Stimulated activated CD4-positive, alpha-beta T cell treated with anti-CD3 and anti-CD28 coated beads, Interleukin-12 subunit alpha, Interleukin-12 subunit beta, amount 100 ng/mL, for 24 hours (primary cell): Measurements from ENCODE around the gene TOP2A.

Source experiments
- DNase-seq, 2 experiments: peaks; one replicate each; pipeline ENCODE4 v3.0.0-alpha.2; 2020; ENCODE audit warnings: low read depth in 2 of 2

Gene TOP2A

DNA sequence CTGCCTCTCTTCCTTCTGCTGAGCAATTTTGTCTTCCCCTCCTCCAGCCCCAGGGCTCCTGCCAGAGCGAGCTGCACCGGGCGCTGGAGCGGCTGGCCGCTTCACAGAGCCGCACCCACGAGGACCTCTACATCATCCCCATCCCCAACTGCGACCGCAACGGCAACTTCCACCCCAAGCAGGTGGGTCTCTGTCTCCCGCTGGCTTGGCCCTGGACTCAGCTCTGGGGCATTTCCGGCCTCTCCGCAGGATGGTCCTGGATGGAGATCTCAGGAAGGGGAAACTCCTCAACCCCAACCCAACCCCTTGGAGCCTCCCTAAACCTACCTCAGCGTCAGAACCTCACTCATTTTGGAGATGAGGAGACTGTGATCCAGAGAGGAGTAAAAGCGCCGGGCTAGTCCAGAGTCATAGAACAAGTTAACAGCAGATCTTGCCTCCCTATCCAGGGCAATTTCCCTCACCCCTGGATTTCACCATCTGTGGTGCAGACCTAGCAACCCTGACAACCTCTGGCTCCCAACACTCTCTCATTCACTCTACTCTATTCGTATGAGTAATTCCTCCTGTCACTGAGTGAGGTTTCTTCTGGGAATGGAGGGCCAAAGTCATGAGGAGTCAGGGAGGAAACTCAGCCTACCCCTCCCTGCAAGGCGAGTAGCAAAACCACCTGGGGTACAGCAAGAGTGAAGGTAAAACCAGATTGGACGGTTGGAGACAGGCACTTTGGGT, 36.4 kb upstream of the TOP2A start:
- DNase-seq: no peak

DNA sequence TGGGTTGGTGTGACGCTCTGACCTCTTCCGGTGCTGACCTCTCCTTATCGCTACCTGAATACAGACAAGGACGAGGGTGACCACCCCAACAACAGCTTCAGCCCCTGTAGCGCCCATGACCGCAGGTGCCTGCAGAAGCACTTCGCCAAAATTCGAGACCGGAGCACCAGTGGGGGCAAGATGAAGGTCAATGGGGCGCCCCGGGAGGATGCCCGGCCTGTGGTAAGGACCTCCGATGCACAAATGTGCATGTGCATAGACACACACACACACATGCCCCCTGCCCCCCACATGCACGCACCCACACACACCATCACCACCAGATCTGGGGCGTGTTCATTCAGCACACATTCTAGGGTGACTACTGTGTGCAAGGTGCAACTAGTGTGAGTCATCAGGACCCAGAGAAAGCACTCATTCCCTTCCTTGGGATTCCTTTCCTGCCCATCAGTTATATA, 35.3 kb upstream of the TOP2A start:
- DNase-seq: no peak

DNA sequence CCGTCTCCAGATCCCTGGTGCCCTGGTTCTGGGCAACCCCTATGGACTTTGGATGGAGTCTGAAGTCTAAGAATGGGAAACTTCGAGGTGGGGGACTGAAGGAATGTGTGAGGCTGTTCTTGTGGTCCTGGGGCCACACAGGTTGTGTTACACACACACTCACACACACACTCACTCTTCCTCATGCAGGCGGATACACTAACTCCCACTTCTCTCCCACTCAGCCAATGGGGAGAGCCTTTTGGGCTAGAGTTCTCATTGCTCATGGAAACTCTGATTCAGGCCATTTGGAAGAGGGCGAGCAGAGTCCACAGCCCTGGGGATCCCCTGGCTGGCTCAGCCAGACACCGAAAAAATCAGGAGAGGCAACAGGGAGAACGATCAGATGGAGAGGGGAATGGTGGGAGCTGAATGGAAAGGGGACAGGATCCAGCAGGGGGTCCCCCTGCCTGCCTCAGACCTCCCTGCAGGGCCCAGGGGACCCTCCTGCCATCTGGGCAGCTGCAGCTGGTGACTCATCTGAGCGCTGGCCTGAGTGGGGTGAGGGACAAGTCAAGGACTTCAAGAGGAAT, 34.6 kb upstream of the TOP2A start:
- no peak for DNase-seq

DNA sequence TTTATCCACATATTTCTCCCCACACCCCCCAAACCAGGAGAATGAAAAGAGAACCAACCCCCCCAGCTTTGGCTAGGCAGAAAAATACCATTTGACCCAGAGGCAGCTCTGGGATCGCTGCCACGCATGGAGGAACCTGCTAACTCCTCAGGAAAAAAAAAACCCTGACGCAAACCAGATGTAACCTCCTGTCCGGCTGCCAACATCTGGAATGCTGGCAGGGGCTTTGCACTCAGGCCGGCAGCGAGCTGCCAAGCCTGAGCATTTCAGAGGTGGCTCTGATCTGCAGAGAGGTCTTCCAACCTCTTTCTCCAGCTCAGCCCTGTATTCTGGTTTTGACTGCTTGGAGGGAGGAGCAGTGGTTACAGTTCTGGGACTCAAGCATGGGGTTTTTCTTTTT, 33.7 kb upstream of the TOP2A start:
- DNase-seq: no peak

DNA sequence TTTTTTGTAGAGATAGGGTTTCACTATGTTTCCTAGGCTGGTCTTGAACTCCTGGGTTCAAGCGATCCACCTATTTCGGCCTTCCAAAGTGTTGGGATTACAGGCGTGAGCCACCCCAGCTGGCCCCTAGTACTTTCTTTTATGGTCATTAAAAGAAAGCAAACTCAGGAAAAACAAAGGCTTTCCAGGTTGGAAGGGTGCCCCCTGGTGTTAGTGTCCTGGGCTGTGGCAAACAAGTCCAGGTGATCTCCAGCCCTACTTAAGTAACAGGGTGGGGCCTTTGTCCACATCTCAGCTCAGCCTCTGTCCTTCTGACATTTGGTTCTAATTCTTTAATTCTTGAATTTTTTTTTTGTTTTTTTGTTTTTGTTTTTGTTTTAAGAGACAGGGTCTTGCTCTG, 32.5 kb upstream of the TOP2A start:
- peak in 1 of 2 experiments; percentile 28 for DNase-seq

DNA sequence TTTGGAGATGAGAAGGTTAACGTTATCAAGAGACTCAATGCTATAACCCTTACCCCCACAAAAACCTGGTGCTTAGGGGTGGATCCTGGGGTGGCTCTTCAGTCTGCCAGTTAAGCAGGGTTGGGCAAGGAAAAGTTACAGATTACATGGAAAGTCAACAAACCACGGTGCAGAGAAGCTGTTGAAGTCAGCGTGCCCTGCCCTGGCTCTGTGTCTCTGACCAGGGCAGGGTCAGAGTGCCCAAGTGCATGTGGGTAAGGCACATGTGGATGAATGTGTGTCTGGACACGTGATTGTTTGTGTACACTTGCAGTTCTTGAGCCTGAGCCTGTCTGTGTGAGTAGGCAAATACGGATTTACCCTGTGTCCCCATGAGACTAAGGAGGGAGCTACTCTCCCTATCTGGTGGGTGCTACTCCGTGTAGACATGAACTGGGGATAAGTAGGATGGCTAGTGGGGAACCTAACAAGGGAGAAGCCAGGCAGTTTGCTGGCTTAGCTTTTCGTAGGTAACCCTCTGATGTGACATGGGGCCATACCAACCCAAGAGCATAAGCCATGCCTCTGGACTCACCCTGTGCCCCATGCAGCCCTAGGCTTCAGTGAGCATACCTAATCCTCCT, 31.1 kb upstream of the TOP2A start:
- DNase-seq: no peak

DNA sequence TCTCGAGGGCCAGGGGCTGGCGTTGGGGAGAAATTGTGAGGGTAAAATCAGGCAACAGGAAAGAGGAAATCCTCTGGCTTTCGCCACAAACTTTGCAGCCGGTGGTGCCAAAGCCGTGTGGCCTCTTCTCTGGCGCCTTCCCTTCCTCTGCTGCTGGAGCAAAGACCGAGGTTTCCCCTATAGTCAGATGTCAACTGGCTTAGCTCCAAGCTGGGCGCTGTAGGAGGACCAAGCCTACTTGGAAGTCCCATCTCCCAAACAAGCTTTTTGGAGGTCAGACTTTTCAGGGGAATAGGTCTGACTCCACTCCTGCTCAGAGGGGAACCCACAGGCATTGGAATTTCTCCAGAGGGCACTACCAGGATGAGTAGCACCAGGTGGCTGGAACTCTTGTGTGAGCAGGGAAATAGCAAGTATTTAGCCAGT, 30.5 kb upstream of the TOP2A start:
- DNase-seq: no peak

DNA sequence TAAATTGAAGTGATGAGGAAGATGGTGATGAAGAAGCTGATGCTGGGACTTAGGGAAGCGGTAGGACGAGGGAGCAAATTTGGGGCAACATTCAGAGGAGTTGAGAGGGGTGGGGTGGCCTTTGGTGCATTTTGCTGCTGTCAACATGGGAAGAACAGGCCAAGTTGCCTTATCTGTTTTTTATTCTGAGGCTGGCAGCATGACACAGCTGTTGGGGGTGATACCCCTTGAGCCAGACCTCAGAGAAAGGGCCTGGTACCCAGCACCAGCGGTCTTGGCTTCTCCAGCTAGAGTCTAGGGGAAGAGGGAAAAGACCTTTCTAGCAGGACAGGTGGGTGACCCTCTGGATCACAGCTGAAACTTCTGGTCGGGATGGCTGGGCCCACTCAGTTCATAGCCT, 30.1 kb upstream of the TOP2A start:
- DNase-seq: no peak

DNA sequence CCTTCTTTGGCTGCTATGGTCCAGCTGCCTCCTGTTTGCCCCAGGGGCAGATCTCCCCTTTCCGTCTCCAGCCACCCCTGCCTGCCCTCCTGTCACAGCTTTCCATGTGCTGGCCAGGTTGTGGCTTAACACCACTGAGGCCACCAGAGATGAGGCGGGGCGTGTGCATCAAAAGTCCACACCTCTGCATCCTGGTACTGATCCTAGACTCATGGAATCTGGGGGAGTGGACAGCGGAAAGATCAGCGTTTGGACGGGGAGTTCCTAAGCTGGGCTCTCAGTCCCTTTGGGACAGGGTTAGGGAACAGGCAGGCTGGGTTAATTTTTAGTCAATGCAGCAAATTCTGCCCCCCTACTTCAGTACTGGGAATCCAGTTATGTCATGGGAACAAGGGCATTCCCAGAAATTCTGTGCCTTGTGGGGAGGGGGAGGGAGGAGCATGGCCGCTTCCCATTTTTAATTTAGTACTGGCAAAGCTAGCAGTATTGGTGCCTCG, 29.5 kb upstream of the TOP2A start:
- no peak for DNase-seq

DNA sequence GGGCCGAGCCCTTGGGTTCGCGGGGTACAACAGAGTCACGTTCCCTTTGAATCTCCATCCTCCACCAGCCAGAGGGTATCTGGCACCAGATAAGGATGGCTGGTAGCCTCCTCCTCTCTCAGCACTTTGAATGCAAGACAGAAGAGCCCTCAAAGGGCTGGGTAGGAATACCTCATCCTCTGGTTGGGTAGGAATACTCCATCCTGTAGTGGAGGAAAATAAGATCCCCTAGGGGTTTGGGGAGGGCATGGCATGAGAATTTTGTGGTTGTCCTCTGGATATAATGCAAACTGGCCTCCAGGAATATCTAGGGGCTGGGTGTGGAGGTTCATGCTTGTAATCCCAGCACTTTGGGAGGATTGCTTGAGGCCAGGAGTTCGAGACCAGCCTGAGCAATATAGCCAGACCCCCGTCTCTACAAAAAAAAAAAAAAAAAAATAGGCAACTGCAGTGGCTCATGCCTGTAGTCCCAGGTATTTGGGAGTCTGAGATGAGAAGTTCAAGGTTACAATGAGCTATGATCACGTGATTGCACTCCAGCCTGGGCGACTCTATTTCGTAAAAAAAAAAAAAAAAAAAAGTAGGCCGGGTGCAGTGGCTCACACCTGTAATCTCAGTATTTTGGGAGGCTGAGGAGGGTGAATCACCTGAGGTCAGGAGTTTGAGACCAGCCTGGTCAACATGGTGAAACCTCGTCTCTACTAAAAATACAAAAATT, 28.2 kb upstream of the TOP2A start:
- no peak for DNase-seq

DNA sequence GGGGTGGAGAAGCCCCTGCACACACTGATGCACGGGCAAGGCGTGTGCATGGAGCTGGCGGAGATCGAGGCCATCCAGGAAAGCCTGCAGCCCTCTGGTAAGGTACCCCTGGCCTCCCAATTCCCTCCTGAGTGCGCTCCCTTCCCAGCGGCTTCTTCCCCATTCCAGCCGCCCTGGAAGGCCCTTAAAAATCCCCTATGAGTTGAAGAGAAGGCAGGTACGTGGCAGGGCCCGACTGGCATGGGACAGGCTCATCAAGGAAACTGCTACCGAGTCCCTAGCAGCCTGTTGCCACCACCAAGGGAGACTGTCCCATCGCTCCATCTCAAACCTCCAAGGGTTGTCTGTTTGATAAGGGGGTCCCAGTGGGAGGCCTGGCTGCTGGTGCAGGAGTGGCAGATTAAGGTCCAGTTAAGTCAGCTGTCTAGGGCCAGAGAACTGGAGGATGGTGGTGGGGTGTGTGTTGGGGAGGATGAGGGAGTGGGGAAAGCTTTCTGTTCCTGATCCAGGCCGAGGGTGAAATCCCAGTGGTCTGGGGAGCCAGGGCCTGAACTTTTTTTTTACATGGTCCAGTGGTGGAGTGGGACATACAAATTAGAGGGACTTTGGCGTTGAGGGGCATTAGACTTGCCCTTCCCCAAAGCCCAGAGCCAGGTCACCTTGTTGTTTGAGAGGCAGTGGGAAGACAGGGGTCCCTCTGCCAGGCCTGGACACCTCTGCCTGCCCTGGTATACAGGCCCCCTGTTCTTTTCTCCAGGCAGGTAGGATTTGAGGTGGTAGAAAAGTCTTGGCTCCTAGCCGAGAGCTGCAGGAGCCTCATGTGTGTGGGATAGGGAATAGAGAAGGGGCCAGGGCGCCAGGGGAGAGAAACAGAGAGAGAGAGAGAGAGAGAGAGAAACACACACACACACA, 26.5 kb upstream of the TOP2A start:
- no peak for DNase-seq

DNA sequence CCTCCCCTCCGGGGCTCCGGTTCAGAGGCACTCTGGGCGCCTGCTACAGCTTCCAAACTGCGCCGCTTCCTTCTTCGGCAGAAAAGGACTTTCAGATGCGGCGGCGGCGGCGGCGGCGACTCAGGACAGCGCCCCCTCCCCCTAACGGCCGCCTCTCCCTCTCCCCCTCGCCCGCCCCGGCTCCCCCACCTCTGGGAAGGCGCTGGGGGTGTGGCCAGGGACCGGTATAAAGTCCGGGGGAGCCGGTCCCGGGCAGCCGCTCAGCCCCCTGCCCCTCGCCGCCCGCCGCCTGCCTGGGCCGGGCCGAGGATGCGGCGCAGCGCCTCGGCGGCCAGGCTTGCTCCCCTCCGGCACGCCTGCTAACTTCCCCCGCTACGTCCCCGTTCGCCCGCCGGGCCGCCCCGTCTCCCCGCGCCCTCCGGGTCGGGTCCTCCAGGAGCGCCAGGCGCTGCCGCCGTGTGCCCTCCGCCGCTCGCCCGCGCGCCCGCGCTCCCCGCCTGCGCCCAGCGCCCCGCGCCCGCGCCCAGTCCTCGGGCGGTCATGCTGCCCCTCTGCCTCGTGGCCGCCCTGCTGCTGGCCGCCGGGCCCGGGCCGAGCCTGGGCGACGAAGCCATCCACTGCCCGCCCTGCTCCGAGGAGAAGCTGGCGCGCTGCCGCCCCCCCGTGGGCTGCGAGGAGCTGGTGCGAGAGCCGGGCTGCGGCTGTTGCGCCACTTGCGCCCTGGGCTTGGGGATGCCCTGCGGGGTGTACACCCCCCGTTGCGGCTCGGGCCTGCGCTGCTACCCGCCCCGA, 25.7 kb upstream of the TOP2A start, which contains the start of gene IGFBP4:
TSS of gene IGFBP4 (plus strand) at position 255 of the 792 bp plus-strand sequence. CDS start at position 541, 286 bp downstream.
- peak in 1 of 2 experiments; percentile 52 for DNase-seq

DNA sequence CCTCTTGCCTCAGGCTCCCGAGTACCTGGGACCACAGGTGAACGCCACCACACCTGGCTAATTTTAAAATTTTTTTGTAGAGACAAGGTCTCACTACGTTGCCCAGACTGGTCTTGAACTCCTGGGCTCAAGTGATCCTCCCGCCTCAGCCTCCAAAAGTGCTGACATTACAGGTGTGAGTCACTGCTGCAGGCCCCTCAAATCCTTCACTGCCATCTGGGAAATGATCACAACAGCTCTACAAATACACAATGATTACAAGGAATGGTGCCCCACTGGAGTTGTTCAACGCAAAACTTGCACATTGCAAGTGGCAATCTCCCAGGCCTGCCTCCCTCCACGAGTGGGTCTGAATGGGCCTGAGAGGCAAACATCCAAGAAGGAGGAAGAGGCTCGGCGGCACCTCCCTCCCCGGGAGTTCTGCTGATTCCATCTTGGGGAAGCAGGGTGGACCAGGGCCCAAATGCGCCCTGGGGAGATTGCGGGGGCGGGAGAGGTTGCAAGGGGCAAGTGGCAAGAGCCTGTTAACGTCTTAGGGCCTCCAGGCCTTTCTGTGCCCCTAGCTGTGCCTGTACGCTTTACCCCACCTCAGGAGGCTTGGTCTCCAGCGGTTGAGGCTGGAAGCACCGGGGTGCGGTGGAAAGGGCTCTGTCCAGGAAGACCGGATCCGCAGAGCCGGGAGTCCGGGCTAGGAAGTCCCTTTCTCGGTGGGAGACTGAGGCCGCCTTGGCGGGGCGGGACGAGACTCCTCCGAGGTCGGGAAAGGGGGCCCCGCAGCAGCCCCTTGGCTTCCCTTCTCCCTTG, 24.9 kb upstream of the TOP2A start:
- DNase-seq: no peak

DNA sequence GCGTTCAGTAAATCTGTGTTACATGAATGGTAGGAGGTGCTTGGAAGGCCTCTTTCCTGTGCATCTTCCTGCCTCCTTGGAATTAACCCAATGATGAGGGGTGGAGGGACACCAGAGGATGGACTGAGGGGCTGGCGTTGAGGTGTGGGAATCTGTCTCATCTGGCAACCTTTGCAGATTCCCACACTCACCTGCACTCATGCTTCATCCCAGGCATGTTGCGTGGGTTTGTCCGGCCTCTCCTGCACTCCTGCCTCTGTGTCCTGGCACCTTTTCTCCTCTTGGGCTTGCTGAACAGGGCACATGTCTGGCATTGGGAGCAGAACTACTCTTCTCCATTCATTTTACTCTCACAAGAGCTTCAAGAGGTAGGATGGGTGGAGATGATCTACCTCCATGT, 22.5 kb upstream of the TOP2A start:
- DNase-seq: no peak

DNA sequence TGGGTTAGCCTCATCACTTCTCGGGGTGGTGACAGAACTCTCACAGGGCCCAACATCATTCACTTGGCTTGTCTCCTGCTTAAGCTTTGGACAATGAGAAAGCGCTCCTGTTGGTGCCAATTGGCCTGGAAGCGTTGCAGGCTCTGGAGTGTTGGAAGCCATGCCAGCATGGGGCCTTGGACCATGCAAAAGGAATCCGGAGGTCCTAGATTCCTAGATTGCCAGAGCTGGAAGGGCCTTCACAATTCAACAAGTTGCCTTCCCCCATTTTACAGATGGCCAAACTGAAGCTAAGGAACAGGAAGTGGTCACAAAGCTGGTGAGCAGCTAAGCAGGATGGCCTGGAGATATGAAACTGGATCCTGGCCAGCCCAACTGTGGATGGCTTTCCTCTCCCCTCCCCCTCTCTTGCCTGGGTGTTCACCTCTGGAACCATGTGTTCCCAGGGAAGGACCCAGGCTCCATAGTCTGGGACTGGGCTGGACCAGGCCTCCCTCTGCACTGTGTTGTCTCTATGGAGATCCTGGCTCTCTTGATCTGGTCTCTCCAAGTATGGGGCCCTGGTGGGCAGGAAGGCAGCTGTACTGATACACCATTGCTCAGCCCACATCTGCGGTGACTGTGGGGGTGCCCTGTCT, 19.5 kb upstream of the TOP2A start:
- DNase-seq: no peak

DNA sequence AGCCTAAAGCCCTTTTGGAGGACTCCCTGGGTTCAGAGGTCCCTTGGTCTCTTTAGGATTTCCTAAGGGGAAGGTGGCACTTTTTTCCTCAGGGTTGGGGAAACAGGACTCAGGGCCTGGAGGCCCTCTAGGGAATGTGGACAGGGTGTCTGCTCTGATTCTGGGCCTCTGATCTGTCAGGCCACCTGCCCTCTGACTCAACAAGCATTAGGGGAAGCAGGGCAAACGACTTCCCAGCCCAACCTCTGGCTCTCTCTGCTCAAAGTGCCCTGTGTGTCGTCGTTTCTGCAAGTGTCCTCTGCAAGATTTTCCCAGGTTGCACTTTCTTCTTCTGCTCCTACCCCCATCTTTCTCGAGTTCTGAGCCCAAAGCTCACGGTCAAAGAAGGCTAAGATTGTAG, 18.9 kb upstream of the TOP2A start:
- DNase-seq: no peak

DNA sequence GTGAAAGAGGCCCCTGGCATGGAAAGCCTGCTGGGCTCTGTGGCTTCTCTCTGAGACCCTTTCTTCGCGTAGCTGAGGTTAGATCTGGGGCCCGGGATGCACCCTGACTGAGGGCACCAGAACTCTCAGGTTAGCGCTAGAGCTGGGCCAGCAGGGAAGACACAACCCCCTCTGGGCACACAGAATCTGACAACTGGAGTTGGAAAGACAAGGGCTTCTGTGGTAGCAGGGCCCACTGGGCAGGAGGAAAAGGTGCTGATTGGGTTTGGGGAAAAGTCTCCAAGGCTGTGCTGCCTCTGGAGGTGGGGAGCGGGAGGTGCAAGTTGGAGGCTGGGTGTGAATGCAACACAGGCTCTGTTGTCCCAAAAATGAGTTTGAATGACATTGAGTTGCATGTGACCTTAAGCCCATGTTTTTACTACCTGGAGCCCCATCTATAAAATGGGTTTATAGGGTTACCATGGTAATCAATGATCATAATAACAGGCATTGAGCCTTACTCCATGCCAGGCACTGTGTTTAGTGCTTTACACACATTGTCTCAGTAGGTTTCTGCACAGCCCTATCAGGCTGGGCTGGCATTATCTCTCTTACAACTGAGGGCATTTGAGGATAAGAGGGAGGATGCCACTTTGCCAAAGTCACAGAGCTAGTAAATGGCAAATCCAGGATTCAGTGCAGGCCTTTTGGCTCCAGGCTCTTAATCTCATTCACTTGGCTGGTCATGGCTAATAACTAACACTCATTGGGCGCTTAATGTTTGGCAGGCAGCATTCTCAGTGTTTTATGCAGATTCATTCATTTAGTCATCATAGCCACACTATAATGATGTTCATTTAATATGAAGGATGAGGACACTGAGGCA, 16.1 kb upstream of the TOP2A start:
- DNase-seq: no peak
